HepG2 (cell line): ENCODE measurements around the gene ZNF444. TPM values are rescaled to one million over a fixed set of nuclear protein-coding genes. Genes with fewer than 3 reads are reported as not detected.

ENCODE experiments used
- ERF ChIP-seq: IDR thresholded peaks from 2 replicates; pipeline ENCODE4 v1.6.1; 2018; ENCODE audit warnings: missing biosample characterization, missing genetic modification reagents
- GPBP1L1 ChIP-seq: sonication (generic); formaldehyde crosslinking; IDR thresholded peaks from 2 replicates; pipeline ENCODE4 v1.5.0; 2020; ENCODE audit warnings: mild to moderate bottlenecking, missing genetic modification reagents
- HDAC1 ChIP-seq: sonication (generic); formaldehyde crosslinking; IDR thresholded peaks from 2 replicates; pipeline ENCODE4 v1.5.1; 2020; ENCODE audit warnings: mild to moderate bottlenecking, missing genetic modification reagents
- HIVEP1 ChIP-seq: sonication (generic); formaldehyde crosslinking; IDR thresholded peaks from 2 replicates; pipeline ENCODE4 v1.4.0; 2020; ENCODE audit warnings: mild to moderate bottlenecking, missing genetic modification reagents
- HNRNPK ChIP-seq: fragments of 200-400 bp; formaldehyde crosslinking; IDR thresholded peaks from 2 replicates; pipeline ENCODE4 v1.6.1; 2018; ENCODE audit warnings: low read length, low read depth, moderate library complexity, mild to moderate bottlenecking; ENCODE audit not compliant: poor library complexity, severe bottlenecking
- HNRNPUL1 ChIP-seq: fragments of 200-400 bp; formaldehyde crosslinking; IDR thresholded peaks from 2 replicates; pipeline ENCODE4 v1.6.1; 2017; ENCODE audit warnings: low read depth, mild to moderate bottlenecking, low read length, moderate library complexity
- IRF1 ChIP-seq: sonication (generic); formaldehyde crosslinking; IDR thresholded peaks from 2 replicates; pipeline ENCODE4 v1.4.0; 2020; ENCODE audit warnings: low read depth, mild to moderate bottlenecking, missing genetic modification reagents
- KDM2A ChIP-seq: sonication (generic); formaldehyde crosslinking; IDR thresholded peaks from 2 replicates; pipeline ENCODE4 v1.4.0; 2020; ENCODE audit warnings: low read depth, missing genetic modification reagents, borderline replicate concordance
- KLF12 ChIP-seq: sonication (generic); formaldehyde crosslinking; IDR thresholded peaks from 2 replicates; pipeline ENCODE4 v1.4.0; 2020; ENCODE audit warnings: missing genetic modification reagents, borderline replicate concordance
- LBX2 ChIP-seq: sonication (generic); formaldehyde crosslinking; IDR thresholded peaks from 2 replicates; pipeline ENCODE4 v1.5.0; 2020; ENCODE audit warnings: missing genetic modification reagents, mild to moderate bottlenecking, borderline replicate concordance
- MBD4 ChIP-seq: IDR thresholded peaks from 2 replicates; pipeline ENCODE4 v1.6.1; 2012; ENCODE audit warnings: low read length, inconsistent platforms, borderline replicate concordance
- NFATC3 ChIP-seq: sonication (generic); formaldehyde crosslinking; IDR thresholded peaks from 2 replicates; pipeline ENCODE4 v1.5.1; 2020; ENCODE audit warnings: mild to moderate bottlenecking, missing genetic modification reagents
- NFE2L1 ChIP-seq: sonication (generic); formaldehyde crosslinking; IDR thresholded peaks from 2 replicates; pipeline ENCODE4 v1.4.0; 2020; ENCODE audit warnings: missing genetic modification reagents, mild to moderate bottlenecking, borderline replicate concordance
- NFIC ChIP-seq: IDR thresholded peaks from 2 replicates; pipeline ENCODE4 v1.6.1; 2012; ENCODE audit warnings: mild to moderate bottlenecking, low read length, inconsistent platforms
- NR1H2 ChIP-seq: sonication (generic); formaldehyde crosslinking; IDR thresholded peaks from 2 replicates; pipeline ENCODE4 v1.8.1; 2022; ENCODE audit warnings: low read depth, missing genetic modification reagents, borderline replicate concordance
- NR2F2 ChIP-seq: IDR thresholded peaks from 2 replicates; pipeline ENCODE4 v1.6.1; 2012; ENCODE audit warnings: low read depth, inconsistent platforms, borderline replicate concordance
- PHB2 ChIP-seq: fragments of 450-650 bp; IDR thresholded peaks from 2 replicates; pipeline ENCODE4 v1.6.1; 2018; ENCODE audit not compliant: partially characterized antibody
- RNF219 ChIP-seq: sonication (generic); formaldehyde crosslinking; IDR thresholded peaks from 2 replicates; pipeline ENCODE4 v1.5.0; 2020; ENCODE audit warnings: mild to moderate bottlenecking, missing genetic modification reagents
- SALL1 ChIP-seq: sonication (generic); formaldehyde crosslinking; IDR thresholded peaks from 2 replicates; pipeline ENCODE4 v1.8.0; 2022; ENCODE audit warnings: mild to moderate bottlenecking, missing genetic modification reagents
- SP140L ChIP-seq: sonication (generic); formaldehyde crosslinking; IDR thresholded peaks from 2 replicates; pipeline ENCODE4 v1.4.0; 2020; ENCODE audit warnings: missing genetic modification reagents, borderline replicate concordance
- SRSF9 ChIP-seq: fragments of 200-400 bp; formaldehyde crosslinking; IDR thresholded peaks from 2 replicates; pipeline ENCODE4 v1.6.1; 2018; ENCODE audit warnings: borderline replicate concordance, mild to moderate bottlenecking, low read depth, low read length; ENCODE audit not compliant: insufficient read depth, poor library complexity, severe bottlenecking
- TBX2 ChIP-seq: sonication (generic); formaldehyde crosslinking; IDR thresholded peaks from 2 replicates; pipeline ENCODE4 v1.5.0; 2020; ENCODE audit warnings: missing genetic modification reagents, mild to moderate bottlenecking, borderline replicate concordance
- ZIK1 ChIP-seq: sonication (generic); formaldehyde crosslinking; IDR thresholded peaks from 2 replicates; pipeline ENCODE4 v1.5.0; 2020; ENCODE audit warnings: mild to moderate bottlenecking, low read depth, missing genetic modification reagents, borderline replicate concordance
- ZNF549 ChIP-seq: sonication (generic); formaldehyde crosslinking; IDR thresholded peaks from 2 replicates; pipeline ENCODE4 v1.5.0; 2020; ENCODE audit warnings: missing genetic modification reagents
- ZNF788 ChIP-seq: sonication (generic); formaldehyde crosslinking; IDR thresholded peaks from 2 replicates; pipeline ENCODE4 v1.5.0; 2020; ENCODE audit warnings: mild to moderate bottlenecking, missing genetic modification reagents, borderline replicate concordance
- polyA plus RNA-seq, 8 experiments: library from polyadenylated mRNA; depleted of rRNA in 3 of 8; stranded (reverse) in 7 of 8; unstranded in 1 of 8; fragments of >200 nt; fragmentation: Illumina TruSeq in 4 of 8; extraction: Trizol in 4 of 8; gene quantifications; 2 replicates each; pipeline versions ENCODE4 v1.2.1 to v1.2.3, GENCODE V29; 2011 to 2016; ENCODE audit warnings: low read depth in 4 of 8, missing spikeins in 1 of 8, mixed read lengths in 1 of 8; ENCODE audit not compliant: insufficient read depth in 1 of 8
- total RNA-seq, 5 experiments: library from RNA; depleted of rRNA; stranded (reverse); fragments of >200 nt; fragmentation: Illumina TruSeq; extraction: Trizol; gene quantifications; 2 replicates each; pipeline ENCODE4 v1.2.3, GENCODE V29; 2016; ENCODE audit warnings: low read depth in 1 of 5

Gene ZNF444
- total and polyA plus RNA-seq, 2 of the 13 experiments (the other 11 are each of a cell fraction or from before 2014, with no cell fraction given), result 27.4 to 30.3 TPM

GRCh38 chr19:56110515-56111448, 30.3 kb upstream of the ZNF444 start (continued):
- TF ChIP-seq RNF219 (no peak), NR1H2 (CRISPR knock-in tag) (no peak), TBX2 (peak; percentile 58; the same call in 1 of the 2 replicates), KDM2A (CRISPR knock-in tag) (peak; percentile 41; the same call in 1 of the 2 replicates), MBD4 (no peak), ZIK1 (CRISPR knock-in tag) (no peak), NFE2L1 (CRISPR knock-in tag) (no peak), NFATC3 (no peak), NFIC (peak; percentile 63; the same call in 1 of the 2 replicates), LBX2 (CRISPR knock-in tag) (no peak), HNRNPUL1 (no peak), HDAC1 (CRISPR knock-in tag) (peak; percentile 31; the same call in 1 of the 2 replicates), HIVEP1 (CRISPR knock-in tag) (no peak), KLF12 (CRISPR knock-in tag) (peak; percentile 70; the same call in 1 of the 2 replicates), ERF (CRISPR knock-in tag) (peak; percentile 57; the same call in 1 of the 2 replicates), GPBP1L1 (CRISPR knock-in tag) (no peak), ZNF788 (CRISPR knock-in tag) (peak; percentile 43; the same call in 1 of the 2 replicates), ZNF549 (no peak), IRF1 (CRISPR knock-in tag) (no peak), HNRNPK (no peak), NR2F2 (peak; percentile 92), SRSF9 (no peak), SALL1 (CRISPR knock-in tag) (peak; percentile 79), SP140L (CRISPR knock-in tag) (no peak), PHB2 (no peak)
